Lower leg skin (tissue), 4 donors: Measurements from ENCODE around the gene PPIP5K2. TPM values are rescaled to one million over a fixed set of nuclear protein-coding genes. Genes with fewer than 3 reads are reported as not detected.
"Not testable (repeated sequence)": the region's sequence is repeated elsewhere in the genome, so short reads cannot be mapped to it uniquely, and the experiment has no call there.

Source experiments
- DNase-seq, 2 donors: peaks; one replicate each; pipeline ENCODE4 v3.0.0-alpha.2; 2019; ENCODE audit warnings: low spot score in 2 of 2
- H3K4me3 ChIP-seq: fragments of 200-600 bp; sonication (generic); 2 replicates; pipeline ENCODE4 v1.5.1; 2017; ENCODE audit warnings: mild to moderate bottlenecking, low read depth; ENCODE audit not compliant: poor library complexity, severe bottlenecking
- CTCF ChIP-seq, 3 donors: fragments of 450-650 bp; IDR thresholded peaks; one replicate each; pipeline ENCODE4 v1.5.1; 2016; ENCODE audit warnings: antibody characterized with exemption in 3 of 3, mild to moderate bottlenecking in 3 of 3, moderate library complexity in 2 of 3
- POLR2A ChIP-seq, 2 donors: fragments of 450-650 bp; IDR thresholded peaks; one replicate each; pipeline ENCODE4 v1.6.1; 2016 to 2017; ENCODE audit warnings: antibody characterized with exemption in 2 of 2, mild to moderate bottlenecking in 1 of 2, moderate library complexity in 1 of 2
- WGBS, 2 donors: methylation state at CpG; one replicate each; pipeline ENCODE4 v1.1.5; 2018; 5-methylcytosine and 5-hydroxymethylcytosine counted together
- intact Hi-C: fragments of 100-400 bp; cut with DNase I; formaldehyde crosslinking; loops from one replicate; pipeline ENCODE4 v1.15.0; 2023; ENCODE audit warnings: low total_unique reads
- total RNA-seq, 4 donors: library from RNA; depleted of rRNA; stranded (reverse); fragments of >200 nt; gene quantifications; one replicate each; pipeline ENCODE4 v1.1.0, GENCODE V29; 2016

Gene PPIP5K2
- 10 to 100 TPM; 14.2 to 36.7 (median 20.1) TPM for total RNA-seq

- intact Hi-C loops, result no loop called here
- TF ChIP-seq CTCF (IDR thresholded peaks at IDR 0.05) (no peak), POLR2A (IDR thresholded peaks at IDR 0.05) (no peak)
- 0% methylated on average over 32 to 46 of the region's 46 CpGs for WGBS, 2 donors
- peak within 1 kb of the TSS; percentile 69 for H3K4me3 ChIP-seq
- peak; percentile 98 to 99 for DNase-seq
These were observed at the start of gene PPIP5K2, which contains the start of gene GIN1 for GRCh38 chr5:103119765-103120606. PPIP5K2 (plus strand) TSS chr5:103120301; CDS start chr5:103129590, 9,289 bp downstream. GIN1 (minus strand) TSS chr5:103120138; CDS start chr5:103108707, 11,431 bp downstream.

GRCh38 chr5:103073500-103073899, 46.6 kb upstream of the PPIP5K2 start:
- H3K4me3 ChIP-seq, DNase-seq, intact Hi-C loops: not testable (repeated sequence)
- 75 to 81% methylated on average over 4 of the region's 4 CpGs for WGBS, 2 donors

GRCh38 chr5:103075442-103075841, 44.7 kb upstream of the PPIP5K2 start:
- no peak overlapping the region for H3K4me3 ChIP-seq
- WGBS, 2 donors, result 93 to 95% methylated on average over 4 of the region's 4 CpGs
- intact Hi-C loops, result no loop called here
- no peak for TF ChIP-seq POLR2A (IDR thresholded peaks at IDR 0.05)
- no peak for TF ChIP-seq CTCF (IDR thresholded peaks at IDR 0.05)
- DNase-seq, result no peak

- WGBS, 2 donors, result 82 to 96% methylated on average over 4 of the region's 4 CpGs
- no peak for DNase-seq
- no peak overlapping the region for H3K4me3 ChIP-seq
- no peak for TF ChIP-seq CTCF (IDR thresholded peaks at IDR 0.05)
- TF ChIP-seq POLR2A (IDR thresholded peaks at IDR 0.05), result no peak
- intact Hi-C loops, result no loop called here
These were observed 40.3 kb upstream of the PPIP5K2 start for GRCh38 chr5:103079796-103080195.

GRCh38 chr5:103086547-103086946, 33.6 kb upstream of the PPIP5K2 start:
- TF ChIP-seq CTCF (IDR thresholded peaks at IDR 0.05) (no peak), POLR2A (IDR thresholded peaks at IDR 0.05) (no peak)
- intact Hi-C loops, result no loop called here
- 72 to 87% methylated on average over 1 of the region's 1 CpG for WGBS, 2 donors
- no peak overlapping the region for H3K4me3 ChIP-seq
- DNase-seq, result no peak

- H3K4me3 ChIP-seq, result no peak overlapping the region
- TF ChIP-seq CTCF (IDR thresholded peaks at IDR 0.05) (no peak), POLR2A (IDR thresholded peaks at IDR 0.05) (no peak)
- no peak for DNase-seq
- 93 to 100% methylated on average over 1 of the region's 1 CpG for WGBS, 2 donors
- intact Hi-C loops, result no loop called here
These were observed 30.8 kb upstream of the PPIP5K2 start for GRCh38 chr5:103089272-103089671.
